ENCODE measurements around the gene KIF26B.
A peak's percentile ranks its signal among the peaks of the same experiment; 100 is the strongest.

The KIF26B gene

DNA sequence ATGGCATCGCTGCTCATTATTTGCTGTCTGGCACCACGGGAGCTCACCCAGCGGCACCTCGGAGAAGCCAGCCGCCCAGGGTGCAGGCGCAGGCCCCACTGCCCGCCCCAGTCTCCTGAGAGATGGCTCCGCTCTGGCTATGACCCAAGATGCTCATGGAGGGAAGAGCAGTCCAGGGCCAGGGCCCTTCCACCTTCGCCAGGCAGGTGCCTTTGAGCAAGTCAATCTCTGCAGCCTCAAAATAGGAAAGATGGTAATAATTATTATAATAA lies 437.3 kb downstream of the KIF26B start:
- DNase-seq (ENCODE audit: low read depth in 3 of 3) = no peak

- DNase-seq (ENCODE audit: low read depth in 3 of 3) = no peak
Measured at GRCh38 chr1:245598524-245599305, 443.9 kb downstream of the KIF26B start.

GRCh38 chr1:245599371-245600174 lies 444.8 kb downstream of the KIF26B start:
- no peak for DNase-seq (ENCODE audit: low read depth in 3 of 3)

GRCh38 chr1:245600658-245601057 lies 445.9 kb downstream of the KIF26B start:
- no peak for DNase-seq (ENCODE audit: low read depth in 3 of 3)

GRCh38 chr1:245603311-245603865 lies 448.6 kb downstream of the KIF26B start:
- no peak for DNase-seq (ENCODE audit: low read depth in 3 of 3)

- DNase-seq (ENCODE audit: low read depth in 3 of 3) = no peak
Measured at GRCh38 chr1:245604979-245605378, 450.2 kb downstream of the KIF26B start.

DNA sequence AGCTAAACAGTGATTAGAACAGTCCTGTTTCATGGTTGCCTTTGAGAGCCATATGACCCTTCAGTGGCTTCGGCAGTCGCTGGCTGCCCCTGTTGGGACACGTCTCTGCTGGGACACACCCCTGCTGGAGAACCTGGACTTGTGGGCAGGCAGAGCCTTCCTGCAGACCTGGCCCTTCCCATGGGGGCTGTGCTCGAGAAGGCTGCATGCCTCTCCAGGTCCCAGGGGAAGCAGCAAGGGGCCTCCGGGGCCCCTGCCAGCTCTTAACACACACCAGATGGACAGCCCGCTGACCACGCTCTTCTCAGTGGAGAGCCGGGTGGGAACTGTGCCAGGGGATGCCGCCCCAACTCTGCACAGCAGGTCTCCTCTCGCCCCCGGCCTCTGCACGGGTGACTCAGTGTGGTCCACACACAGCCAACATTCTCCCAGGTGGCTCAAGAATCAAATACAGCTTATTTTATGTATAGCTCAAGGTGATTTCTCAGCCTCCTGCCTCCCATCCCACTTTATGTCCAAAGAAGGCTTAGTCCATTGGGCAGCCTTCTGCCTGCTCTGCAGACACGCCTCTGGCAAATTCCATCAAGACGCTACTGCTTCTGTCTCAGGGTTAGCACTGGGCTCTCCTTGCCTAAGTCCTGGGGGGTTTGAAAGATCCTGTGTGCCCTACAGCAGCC lies 450.8 kb downstream of the KIF26B start:
- no peak for DNase-seq (ENCODE audit: low read depth in 3 of 3)

GRCh38 chr1:245606157-245606725 lies 451.5 kb downstream of the KIF26B start:
- DNase-seq (ENCODE audit: low read depth in 3 of 3) = no peak

DNA sequence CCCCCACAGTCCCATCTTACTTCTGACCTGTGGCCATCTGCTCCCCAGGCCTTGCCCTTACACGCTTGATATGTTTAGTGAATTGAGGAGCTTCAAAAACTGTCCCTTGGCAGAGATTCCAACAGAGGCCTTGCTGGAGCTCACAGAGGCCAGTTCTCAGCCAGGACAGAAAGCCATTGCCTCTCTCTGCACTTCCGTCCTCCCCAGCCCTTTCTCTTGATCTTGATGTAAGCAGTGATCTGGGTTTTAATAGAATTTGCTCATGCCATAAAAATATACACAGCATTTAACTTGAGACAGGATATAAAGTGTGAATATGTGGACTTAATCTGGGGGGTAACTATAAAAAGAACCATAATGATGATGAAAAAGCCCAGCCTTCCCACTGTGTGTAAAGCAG lies 453.5 kb downstream of the KIF26B start:
- no peak for DNase-seq (ENCODE audit: low read depth in 3 of 3)

DNA sequence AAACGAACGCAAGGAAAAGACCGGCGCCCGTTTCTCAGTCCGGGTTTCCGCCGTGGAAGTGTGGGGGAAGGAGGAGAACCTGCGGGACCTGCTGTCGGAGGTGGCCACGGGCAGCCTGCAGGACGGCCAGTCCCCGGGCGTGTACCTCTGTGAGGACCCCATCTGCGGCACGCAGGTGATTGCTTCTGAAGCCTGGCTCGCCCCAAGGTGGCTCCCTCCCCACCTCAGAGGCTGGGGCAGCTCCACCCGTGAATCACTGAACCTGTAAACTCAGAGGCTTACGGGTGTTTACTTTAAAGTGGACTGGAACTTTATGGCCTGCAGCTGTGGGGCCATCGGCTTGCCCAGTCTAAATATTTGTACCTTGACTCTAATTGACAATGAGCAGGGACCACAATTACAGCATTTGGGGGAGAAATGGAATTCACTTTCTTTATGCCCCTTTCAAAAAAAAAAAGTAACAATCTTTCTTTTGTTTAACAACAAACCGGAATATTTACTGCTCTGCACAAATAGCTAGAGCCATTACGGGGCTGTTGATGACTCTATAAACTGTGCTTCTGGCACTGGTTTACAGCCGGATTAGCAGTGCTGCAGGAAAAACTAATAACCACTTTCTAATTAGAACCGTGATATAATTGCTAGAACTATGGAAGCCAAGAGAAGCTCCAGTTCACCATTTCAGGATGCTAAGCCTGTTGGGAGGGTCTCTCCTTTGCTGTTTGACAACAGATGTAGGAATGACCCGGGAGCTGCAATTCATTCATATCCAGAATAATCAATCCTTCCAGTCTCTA lies 454.8 kb downstream of the KIF26B start:
- no peak for DNase-seq (ENCODE audit: low read depth in 3 of 3)

- no peak for DNase-seq (ENCODE audit: low read depth in 3 of 3)
Measured at GRCh38 chr1:245611251-245611650, 456.5 kb downstream of the KIF26B start.

DNA sequence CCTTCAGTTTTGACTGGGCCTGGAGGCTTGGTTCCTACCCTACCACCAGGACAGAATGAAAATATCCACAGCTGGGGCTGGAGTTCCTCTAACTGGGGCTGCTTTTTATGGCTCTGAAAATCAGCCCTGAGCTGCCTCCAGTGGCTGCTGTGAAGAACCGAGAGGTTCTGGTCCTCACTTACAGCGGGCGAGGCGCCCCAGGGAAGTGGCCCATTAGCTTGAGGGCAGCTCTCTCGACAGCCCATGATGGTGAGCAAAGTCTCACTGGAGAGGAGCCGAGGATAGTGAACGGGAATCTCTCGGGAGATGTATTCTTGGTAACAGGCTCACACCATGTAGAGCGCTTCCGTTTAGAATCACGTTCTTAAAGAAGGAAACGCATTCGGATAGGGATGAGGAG lies 459.7 kb downstream of the KIF26B start:
- no peak for DNase-seq (ENCODE audit: low read depth in 3 of 3)

DNA sequence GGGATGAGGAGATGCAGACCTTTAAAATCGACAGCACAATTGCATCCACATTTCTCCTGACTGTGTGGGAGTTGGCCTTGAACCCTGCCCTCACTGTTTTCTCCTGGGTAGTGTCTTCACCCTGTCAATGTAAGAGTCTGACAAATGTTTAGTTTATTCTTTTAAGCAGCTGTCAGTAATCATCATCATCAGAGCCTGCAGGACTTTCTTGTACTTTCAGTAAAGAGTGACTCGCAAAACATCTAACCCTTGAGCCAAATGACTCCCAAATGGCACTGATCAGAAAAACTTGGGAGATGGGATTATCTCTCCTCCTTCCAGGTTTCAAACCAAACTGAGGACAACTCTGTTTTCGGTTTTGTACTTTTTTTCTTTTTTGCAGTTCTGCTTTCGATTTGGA lies 460.2 kb downstream of the KIF26B start:
- no peak for DNase-seq (ENCODE audit: low read depth in 3 of 3)

- peak in 1 of 3 donors; percentile 3 for DNase-seq (ENCODE audit: low read depth in 3 of 3)
Measured at GRCh38 chr1:245621589-245621988, 466.8 kb downstream of the KIF26B start.

GRCh38 chr1:245622332-245623014 lies 467.7 kb downstream of the KIF26B start:
- DNase-seq (ENCODE audit: low read depth in 3 of 3) = no peak

- no peak for DNase-seq (ENCODE audit: low read depth in 3 of 3)
Measured at GRCh38 chr1:245641384-245641783, 486.6 kb downstream of the KIF26B start.

DNA sequence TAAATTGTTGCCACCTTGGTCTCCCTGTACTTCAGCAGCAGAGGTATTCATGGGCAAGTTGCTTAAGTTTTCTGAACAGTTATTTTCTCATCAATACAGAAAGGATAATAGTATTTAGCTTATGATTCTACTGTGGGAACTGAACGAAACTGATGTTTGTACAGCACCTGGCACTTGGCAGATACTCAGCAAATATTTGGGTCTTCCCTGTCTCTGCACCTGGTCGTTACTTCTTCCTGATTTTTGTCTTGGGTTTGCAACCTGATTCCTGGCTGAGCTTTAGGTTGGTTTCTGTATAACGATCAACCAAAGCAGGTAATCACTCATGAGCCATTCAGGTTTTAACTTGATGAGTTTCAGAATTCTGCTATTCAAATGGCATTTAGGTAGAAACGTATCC lies 490.6 kb downstream of the KIF26B start:
- DNase-seq (ENCODE audit: low read depth in 3 of 3) = no peak

DNA sequence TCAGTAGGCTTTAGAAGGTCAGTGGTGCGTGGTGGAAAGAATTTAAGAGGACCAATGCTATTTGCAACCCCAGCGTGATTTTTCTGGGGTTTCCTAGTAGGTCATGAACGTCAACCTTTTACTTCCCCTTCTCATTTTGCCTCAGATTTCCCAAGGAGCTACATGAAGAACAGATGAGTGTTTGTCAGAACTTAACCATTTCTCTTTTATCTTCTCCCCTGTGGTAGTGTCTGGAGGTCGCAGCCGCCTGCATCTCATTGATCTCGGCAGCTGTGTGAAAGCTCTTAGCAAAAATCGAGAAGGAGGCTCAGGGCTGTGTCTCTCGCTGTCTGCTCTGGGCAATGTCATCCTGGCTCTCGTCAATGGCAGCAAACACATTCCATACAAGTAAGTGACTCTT lies 491.1 kb downstream of the KIF26B start:
- no peak for DNase-seq (ENCODE audit: low read depth in 3 of 3)

DNA sequence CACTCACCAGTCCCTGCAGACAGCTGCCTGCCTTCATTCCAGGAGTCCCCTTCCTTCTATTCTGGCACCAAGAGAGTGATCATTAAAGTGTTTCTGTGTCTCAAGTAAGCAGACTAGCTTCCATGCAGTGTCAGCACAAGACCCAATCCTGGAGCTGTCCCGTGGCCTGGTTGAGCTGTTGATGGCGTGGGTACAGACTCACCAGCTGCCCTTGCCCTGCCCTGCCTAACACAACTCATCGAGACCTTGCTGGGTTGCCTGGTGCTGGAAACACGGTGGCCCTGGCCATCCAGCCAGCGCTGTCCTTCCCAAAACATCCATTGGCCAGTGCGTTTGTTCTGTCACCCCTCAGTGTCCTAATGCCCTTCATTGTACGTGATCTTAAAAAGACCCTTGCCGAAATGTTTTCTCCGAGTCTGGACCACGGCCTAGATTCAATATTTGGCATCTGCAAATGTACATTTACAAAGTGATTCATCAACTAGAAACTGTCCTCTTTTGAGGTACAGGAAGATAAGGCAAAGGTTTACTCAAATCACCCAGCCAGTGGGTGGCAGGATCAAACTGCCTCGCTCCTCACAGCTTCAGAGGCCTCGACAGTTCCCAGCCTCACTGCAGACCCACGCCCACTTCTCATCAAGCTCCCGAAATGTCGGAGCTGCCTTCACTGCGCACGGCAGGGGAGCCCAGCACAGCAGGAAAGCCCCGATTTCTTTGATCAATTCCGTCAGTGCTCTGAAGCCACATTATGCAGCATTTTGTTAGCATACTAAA lies 494.2 kb downstream of the KIF26B start:
- peak in 1 of 3 donors; percentile 19 for DNase-seq (ENCODE audit: low read depth in 3 of 3)

DNA sequence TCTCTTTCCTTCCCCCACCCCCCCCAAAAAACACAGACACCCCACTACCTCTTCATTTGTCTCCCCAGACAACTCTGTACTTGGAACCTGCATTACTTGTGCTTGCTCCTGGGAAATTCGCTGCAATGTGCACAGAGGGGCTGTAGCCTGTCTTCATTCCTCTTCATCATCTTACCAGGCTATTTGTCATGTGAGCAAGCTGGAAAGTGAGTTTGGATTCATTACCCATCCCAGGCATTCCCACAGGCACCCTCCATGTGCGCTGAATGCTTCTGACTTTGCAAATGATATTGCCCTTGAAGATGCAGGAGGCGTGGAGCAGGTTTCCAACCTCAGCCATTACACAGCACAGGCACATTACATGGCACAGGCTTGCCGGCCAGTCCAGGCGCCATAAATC lies 494.9 kb downstream of the KIF26B start:
- DNase-seq (ENCODE audit: low read depth in 3 of 3) = no peak

Data from stimulated activated CD4-positive, alpha-beta T cell treated with anti-CD3 and anti-CD28 coated beads, TNF-alpha, amount 100 ng/mL, for 48 hours (primary cell).